Left hindlimb (tissue), 1 donor: ENCODE measurements around the gene ASB5.
"Not testable (repeated sequence)": the region's sequence is repeated elsewhere in the genome, so short reads cannot be mapped to it uniquely, and the experiment has no call there.

Experiments used
- DNase-seq: peaks from one replicate; pipeline ENCODE4 v3.0.0-alpha.2; 2018

ASB5 gene, protein sequence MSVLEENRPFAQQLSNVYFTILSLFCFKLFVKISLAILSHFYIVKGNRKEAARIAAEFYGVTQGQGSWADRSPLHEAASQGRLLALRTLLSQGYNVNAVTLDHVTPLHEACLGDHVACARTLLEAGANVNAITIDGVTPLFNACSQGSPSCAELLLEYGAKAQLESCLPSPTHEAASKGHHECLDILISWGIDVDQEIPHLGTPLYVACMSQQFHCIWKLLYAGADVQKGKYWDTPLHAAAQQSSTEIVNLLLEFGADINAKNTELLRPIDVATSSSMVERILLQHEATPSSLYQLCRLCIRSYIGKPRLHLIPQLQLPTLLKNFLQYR

GRCh38 chr4:176268963-176269362, at the start of gene ASB5:
ASB5 (minus strand) TSS chr4:176269222; CDS start chr4:176269108, 114 bp downstream.
- DNase-seq, result no peak

GRCh38 chr4:176313596-176314336, 44.7 kb upstream of the ASB5 start:
- no peak for DNase-seq

- no peak for DNase-seq
These were observed 40.8 kb upstream of the ASB5 start for GRCh38 chr4:176309772-176310171.

DNA sequence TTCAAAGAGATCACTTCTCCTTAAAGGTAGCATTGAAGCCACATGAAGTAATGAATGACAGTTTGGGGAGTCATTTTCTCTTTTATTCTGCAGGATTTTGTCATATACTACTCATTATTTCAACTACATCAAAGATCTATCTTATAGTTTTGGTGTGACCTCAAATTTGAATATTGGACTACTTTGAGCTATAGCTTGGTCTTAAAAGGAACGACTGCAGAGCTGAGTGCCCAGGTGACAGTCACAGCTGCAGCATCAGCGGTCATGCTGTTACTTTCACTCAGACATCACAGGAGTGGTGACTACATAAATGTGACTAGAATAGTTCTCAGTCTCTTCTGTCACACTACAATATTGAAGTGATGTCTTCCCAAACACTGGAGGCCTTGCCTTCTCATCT, 40.0 kb upstream of the ASB5 start:
- no peak for DNase-seq

GRCh38 chr4:176308441-176308840, 39.4 kb upstream of the ASB5 start:
- DNase-seq, result no peak

DNA sequence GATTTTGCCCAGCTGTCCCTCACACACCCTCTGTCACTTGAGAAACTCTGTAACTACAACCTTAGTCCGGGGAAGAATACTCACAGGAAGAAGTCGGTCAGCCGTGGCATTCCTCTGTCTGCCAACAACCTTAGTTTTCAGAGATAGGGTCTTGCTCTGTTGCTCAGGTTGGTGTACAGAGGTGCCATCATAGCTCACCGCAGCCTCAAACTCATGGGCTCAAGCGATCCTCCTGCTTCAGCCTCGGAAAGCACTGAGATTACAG, 38.6 kb upstream of the ASB5 start:
- DNase-seq, result no peak

GRCh38 chr4:176306837-176307665, 38.0 kb upstream of the ASB5 start:
- DNase-seq, result no peak

DNA sequence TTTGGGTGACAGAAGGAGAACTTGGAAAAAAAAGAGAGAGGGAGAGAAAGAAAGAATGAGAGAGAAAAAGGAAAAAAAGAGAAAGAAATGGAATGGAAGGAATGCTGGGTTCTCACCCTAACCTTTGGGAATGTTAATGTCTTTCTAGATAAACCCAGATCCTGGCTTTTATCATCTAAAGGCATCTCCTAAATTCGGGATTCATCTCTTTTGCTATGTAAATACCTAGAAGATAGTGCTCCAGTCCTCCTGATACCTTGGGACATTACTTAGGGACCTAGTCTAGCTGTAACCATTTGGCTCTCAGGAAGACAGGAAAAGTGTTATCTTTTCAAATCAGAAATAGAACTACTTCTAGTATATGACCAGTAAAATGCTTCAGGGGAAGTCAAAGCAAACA, 34.9 kb upstream of the ASB5 start:
- DNase-seq, result no peak

GRCh38 chr4:176302283-176303275, 33.6 kb upstream of the ASB5 start:
- no peak for DNase-seq

- no peak for DNase-seq
These were observed 31.5 kb upstream of the ASB5 start for GRCh38 chr4:176300565-176300964.

DNA sequence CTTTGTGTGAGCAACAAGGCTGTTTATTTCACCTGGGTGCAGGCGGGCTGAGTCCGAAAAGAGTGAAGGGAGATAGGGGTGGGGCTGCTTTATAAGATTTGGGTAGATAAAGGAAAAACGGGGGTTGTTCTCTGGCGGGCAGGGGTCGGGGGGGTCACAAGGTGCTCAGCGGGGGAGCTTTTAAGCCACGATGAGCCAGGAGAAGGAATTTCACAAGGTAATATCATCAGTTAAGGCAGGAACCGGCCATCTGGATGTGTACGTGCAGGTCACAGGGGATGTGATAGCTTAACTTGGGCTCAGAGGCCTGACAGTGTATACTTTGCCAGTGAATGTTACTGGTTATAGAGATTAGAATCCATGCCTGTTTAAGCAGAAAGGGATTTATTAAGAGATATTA, 31.0 kb upstream of the ASB5 start:
- no peak for DNase-seq

DNA sequence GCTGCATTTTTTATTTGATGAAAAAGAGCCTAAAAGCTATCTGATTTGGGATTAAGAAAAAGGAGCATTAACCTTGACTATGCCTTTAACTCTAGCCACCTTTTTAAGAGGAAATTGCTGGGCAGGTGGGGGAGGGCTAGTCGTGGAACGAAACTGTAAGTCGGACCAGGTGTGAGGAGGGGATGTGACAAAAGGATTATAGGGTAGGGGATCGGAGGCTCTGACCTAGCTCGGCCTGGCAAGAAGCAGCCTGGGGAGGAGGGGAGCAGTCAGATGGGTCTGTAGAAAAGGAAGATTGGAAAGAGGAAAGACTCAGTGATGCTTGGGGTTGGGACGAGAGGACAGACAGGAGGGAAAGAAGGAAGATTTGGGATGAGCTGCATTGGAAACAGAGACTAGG, 29.6 kb upstream of the ASB5 start:
- no peak for DNase-seq

DNA sequence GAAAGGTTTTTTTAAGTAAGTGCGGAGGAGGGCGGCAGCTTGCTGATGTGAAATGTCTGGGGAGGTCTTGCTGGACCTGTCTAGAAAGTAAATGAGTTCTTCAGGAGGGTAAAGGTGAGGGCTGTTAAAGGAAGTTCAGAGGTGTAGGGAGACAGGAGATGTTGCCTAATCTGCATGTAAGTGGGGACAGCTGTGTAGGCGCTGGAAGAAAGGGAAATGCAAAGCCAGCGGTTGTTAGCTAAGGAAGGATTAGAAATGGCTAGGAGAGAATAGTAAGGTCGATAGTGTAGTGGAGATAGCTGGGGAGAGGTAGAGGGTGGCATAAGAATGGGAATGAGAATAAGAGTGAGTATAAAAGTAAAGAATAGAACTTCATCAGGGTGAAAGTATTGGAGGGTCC, 26.9 kb upstream of the ASB5 start:
- DNase-seq, result not testable (repeated sequence)

GRCh38 chr4:176293660-176294059, 24.6 kb upstream of the ASB5 start:
- no peak for DNase-seq

DNA sequence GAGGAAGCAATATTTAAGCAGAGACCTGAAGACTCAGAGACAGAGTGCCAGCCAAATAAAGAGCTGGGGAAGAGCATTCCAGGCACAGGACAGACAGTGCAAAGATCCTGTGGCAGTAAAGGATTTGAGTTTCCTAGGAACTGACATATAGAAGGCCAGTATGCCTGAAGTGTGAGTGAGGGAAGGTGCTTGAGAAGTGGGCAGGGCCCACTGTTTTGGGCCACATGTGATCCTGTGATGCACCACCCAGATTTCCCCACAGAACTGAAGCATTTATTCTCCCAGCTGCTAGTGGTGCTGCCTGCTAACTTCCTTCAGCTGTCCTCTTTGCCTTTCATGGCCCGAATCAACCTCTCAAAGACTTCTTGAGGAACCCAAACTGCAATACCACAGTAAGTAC, 23.9 kb upstream of the ASB5 start:
- no peak for DNase-seq

DNA sequence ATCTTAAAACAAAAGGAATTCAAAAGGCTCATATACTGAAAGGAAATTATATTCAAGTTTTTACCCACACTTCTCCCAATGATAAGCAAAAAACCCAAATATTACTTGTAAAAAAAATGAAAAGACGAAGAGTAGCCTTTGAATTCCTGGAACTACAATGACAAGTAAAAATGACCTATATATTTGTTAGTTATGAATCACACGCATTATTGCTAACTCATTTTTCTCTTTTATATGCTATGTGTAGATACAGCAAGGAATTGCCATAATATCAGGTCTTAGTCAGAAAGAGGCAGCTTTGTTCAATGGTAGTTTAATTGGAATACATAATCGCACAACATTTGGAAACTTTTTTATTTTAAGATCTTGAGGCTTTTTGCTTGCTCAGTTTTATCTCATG, 22.7 kb upstream of the ASB5 start:
- no peak for DNase-seq

- no peak for DNase-seq
These were observed 21.5 kb upstream of the ASB5 start for GRCh38 chr4:176290520-176290919.

DNA sequence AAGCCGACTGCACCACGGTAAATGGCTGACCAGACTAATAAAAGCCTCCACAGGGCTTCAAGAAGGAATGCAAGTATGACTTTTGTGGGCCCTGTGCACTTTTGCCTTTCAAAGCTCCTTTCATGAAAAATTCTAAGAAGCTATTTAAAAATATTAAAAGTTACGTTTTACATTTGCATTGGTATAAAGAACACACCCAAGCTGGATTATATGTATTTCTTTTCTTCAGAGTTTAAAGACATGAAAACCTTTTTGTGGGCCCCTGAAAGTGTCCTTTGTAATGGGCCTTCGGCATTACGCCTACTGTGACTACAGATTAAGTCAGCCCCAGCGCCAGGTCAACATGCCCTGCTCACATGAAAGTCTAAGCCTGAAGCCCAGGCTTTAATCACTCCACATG, 20.5 kb upstream of the ASB5 start:
- DNase-seq, result no peak

GRCh38 chr4:176288020-176288419, 19.0 kb upstream of the ASB5 start:
- DNase-seq, result no peak

GRCh38 chr4:176287546-176287945, 18.5 kb upstream of the ASB5 start:
- DNase-seq, result no peak

DNA sequence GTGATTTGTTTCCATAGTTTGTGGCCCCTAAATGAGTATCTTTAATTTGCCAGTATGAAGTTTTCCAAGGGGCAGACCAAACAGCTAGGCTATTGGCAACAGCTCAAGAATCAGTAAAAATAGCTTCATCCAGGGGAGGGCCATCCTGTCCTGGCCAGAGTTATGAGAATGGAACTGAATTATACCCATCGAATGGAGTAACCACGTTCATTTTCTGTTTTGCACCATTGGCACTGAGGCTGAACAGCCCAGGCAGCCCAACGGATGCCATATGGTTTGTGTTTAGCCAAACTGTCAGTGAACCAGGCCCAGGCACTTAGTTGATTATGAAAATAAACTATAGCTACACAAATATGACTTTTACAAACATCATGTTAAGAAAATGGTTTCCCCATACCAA, 17.7 kb upstream of the ASB5 start:
- no peak for DNase-seq

- not testable (repeated sequence) for DNase-seq
These were observed 10.5 kb upstream of the ASB5 start for GRCh38 chr4:176279560-176279959.
